Fibroblast of skin of scalp (primary cell): ENCODE measurements around the gene CABP7.
"Not testable (repeated sequence)": the region's sequence is repeated elsewhere in the genome, so short reads cannot be mapped to it uniquely, and the experiment has no call there.

Experiments
- DNase-seq: peaks from one replicate; pipeline ENCODE4 v3.0.0-alpha.2; 2013

Gene CABP7

GRCh38 chr22:29750029-29750428, 30.2 kb downstream of the CABP7 start:
- DNase-seq = no peak

GRCh38 chr22:29750559-29751538, 31.0 kb downstream of the CABP7 start:
- no peak for DNase-seq

GRCh38 chr22:29751669-29752068, 31.9 kb downstream of the CABP7 start:
- no peak for DNase-seq

- no peak for DNase-seq
Observed at GRCh38 chr22:29753808-29754657, 34.2 kb downstream of the CABP7 start.

GRCh38 chr22:29754658-29755395, 35.0 kb downstream of the CABP7 start:
- not testable (repeated sequence) for DNase-seq

GRCh38 chr22:29755889-29756288, 36.1 kb downstream of the CABP7 start:
- DNase-seq = no peak

GRCh38 chr22:29756341-29756740, 36.5 kb downstream of the CABP7 start:
- DNase-seq = no peak

- DNase-seq = no peak
Observed at GRCh38 chr22:29757096-29757495, 37.3 kb downstream of the CABP7 start.

- peak; percentile 47 for DNase-seq
Observed at GRCh38 chr22:29758068-29758622, 38.3 kb downstream of the CABP7 start.

GRCh38 chr22:29758959-29759358, 39.2 kb downstream of the CABP7 start:
- DNase-seq = no peak

GRCh38 chr22:29762263-29762662, 42.5 kb downstream of the CABP7 start:
- DNase-seq = no peak

- no peak for DNase-seq
Observed at GRCh38 chr22:29765905-29766631, 46.3 kb downstream of the CABP7 start.

- DNase-seq = peak; percentile 97
Observed at GRCh38 chr22:29766632-29767170, 46.9 kb downstream of the CABP7 start, which contains the start of gene ZMAT5. TSS of gene ZMAT5 (minus strand) at chr22:29767007. CDS start at chr22:29748544, 18,463 bp downstream.

GRCh38 chr22:29767171-29768051, 47.6 kb downstream of the CABP7 start, which contains the start of gene UQCR10:
TSS of gene UQCR10 (plus strand) at chr22:29767369. CDS start at chr22:29767399, 30 bp downstream.
- peak; percentile 89 for DNase-seq

GRCh38 chr22:29768052-29768693, 48.4 kb downstream of the CABP7 start:
- DNase-seq = no peak

- no peak for DNase-seq
Observed at GRCh38 chr22:29769723-29770321, 50.0 kb downstream of the CABP7 start.

GRCh38 chr22:29772170-29772641, 52.4 kb downstream of the CABP7 start:
- DNase-seq = peak; percentile 49

- no peak for DNase-seq
Observed at GRCh38 chr22:29773233-29773632, 53.4 kb downstream of the CABP7 start.

- no peak for DNase-seq
Observed at GRCh38 chr22:29780220-29780619, 60.4 kb downstream of the CABP7 start.
